ENCODE measurements around the gene BRI3.

BRI3 gene

GRCh38 chr7:98280791-98281756, at the start of gene BRI3:
Gene BRI3 (plus strand): TSS chr7:98281686. CDS start chr7:98281796, 110 bp downstream.
- peak; percentile 88 to 94 for DNase-seq

GRCh38 chr7:98232263-98232585, 49.3 kb upstream of the BRI3 start:
- DNase-seq: no peak

- no peak for DNase-seq
Observed at GRCh38 chr7:98232799-98233198, 48.7 kb upstream of the BRI3 start.

- DNase-seq: no peak
Observed at GRCh38 chr7:98233219-98234070, 48.0 kb upstream of the BRI3 start.

GRCh38 chr7:98234429-98235147, 46.9 kb upstream of the BRI3 start:
- no peak for DNase-seq

- DNase-seq: no peak
Observed at GRCh38 chr7:98235901-98236300, 45.6 kb upstream of the BRI3 start.

GRCh38 chr7:98236355-98237185, 44.9 kb upstream of the BRI3 start:
- no peak for DNase-seq

GRCh38 chr7:98238076-98238475, 43.4 kb upstream of the BRI3 start:
- DNase-seq: no peak

GRCh38 chr7:98238976-98239375, 42.5 kb upstream of the BRI3 start:
- DNase-seq: no peak

GRCh38 chr7:98240961-98241673, 40.4 kb upstream of the BRI3 start:
- peak in 1 of 2 experiments; percentile 20 for DNase-seq

GRCh38 chr7:98241674-98242241, 39.7 kb upstream of the BRI3 start:
- DNase-seq: no peak

- DNase-seq: no peak
Observed at GRCh38 chr7:98242342-98242741, 39.1 kb upstream of the BRI3 start.

GRCh38 chr7:98242934-98243333, 38.6 kb upstream of the BRI3 start:
- no peak for DNase-seq

GRCh38 chr7:98244871-98245270, 36.6 kb upstream of the BRI3 start:
- no peak for DNase-seq

- no peak for DNase-seq
Observed at GRCh38 chr7:98248156-98248555, 33.3 kb upstream of the BRI3 start.

- no peak for DNase-seq
Observed at GRCh38 chr7:98249106-98249505, 32.4 kb upstream of the BRI3 start.

- peak; percentile 2 to 61 for DNase-seq
Observed at GRCh38 chr7:98250789-98251188, 30.7 kb upstream of the BRI3 start.

- no peak for DNase-seq
Observed at GRCh38 chr7:98251231-98251600, 30.3 kb upstream of the BRI3 start.

GRCh38 chr7:98251601-98252424, 29.7 kb upstream of the BRI3 start, which contains the start of gene TECPR1:
Gene TECPR1 (minus strand): TSS chr7:98252232. CDS start chr7:98246146, 6,086 bp downstream.
- peak; percentile 94 to 96 for DNase-seq

- DNase-seq: no peak
Observed at GRCh38 chr7:98252425-98253054, 28.9 kb upstream of the BRI3 start.
